Fibroblast of skin of right biceps (primary cell): ENCODE measurements around the gene BSX.
A peak's percentile ranks its signal among the peaks of the same experiment; 100 is the strongest.

Experiments
- DNase-seq: peaks from one replicate; pipeline ENCODE4 v3.0.0-alpha.2; 2013

The BSX gene

DNA sequence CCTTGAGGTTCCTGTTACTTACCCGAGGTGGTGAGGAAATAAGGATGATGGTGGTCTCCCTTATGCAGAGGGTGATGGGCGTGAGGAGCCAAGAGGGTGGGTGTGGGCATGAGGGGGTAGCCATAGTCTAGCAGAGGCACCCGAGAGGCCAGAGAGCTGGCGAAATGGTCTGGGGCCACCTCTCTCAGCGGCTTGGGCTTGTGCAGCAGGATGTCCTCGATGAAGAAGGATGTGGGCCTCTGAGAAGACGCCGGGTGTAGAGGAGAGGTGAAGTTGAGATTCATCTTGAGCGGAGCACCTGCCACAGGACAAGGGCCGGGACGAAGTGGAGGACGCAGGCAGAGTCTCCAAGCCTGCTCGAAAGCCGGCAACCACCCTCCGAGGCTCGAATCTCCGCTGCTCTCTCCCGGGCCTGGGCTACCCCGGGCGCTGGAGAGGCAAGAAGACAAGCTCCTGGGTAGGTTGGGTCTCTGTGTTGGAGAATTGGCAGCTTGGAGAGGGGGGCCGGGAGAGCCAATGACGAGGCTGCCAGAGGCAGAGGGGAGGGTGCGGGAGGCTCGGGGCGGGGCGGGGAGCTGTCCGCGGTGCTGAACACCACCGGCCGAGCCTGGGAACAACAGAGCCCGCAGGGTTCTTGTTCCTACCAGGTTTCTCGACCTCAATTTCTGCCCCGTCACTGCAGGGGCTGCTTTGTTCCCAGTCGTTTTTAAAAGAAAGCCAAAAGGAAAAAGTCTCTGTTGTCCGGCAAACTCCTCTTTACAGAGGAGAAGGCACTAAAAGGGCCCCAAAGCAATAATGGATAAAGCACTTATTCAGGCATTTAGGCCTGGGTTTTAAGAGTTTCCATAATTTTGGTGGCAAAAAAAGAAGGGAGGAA lies at the start of gene BSX:
BSX (minus strand) TSS at position 447 of the 877 bp plus-strand sequence; CDS start at position 284, 163 bp downstream.
- peak; percentile 57 for DNase-seq

DNA sequence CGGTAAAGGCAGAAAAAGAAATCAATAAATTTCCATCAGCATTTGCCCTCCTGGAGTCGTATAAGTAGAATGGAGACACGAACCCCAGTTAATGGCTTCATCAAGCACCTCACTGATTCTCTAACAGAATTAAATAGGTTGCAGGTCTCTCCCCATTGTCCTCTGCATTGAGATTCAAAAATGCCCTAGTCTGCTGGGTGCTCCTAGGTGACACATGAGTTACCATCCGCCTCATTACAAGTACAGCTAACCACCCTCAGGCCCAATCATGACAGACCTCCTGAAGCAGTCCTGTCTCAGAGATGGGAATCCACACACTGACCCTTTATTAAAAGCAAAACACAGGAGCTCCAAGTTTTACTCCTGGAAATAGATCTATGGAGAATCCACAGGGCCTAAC lies 48.9 kb upstream of the BSX start:
- no peak for DNase-seq

- DNase-seq, result peak; percentile 50
Observed at GRCh38 chr11:123020968-123021367, 39.3 kb upstream of the BSX start.

DNA sequence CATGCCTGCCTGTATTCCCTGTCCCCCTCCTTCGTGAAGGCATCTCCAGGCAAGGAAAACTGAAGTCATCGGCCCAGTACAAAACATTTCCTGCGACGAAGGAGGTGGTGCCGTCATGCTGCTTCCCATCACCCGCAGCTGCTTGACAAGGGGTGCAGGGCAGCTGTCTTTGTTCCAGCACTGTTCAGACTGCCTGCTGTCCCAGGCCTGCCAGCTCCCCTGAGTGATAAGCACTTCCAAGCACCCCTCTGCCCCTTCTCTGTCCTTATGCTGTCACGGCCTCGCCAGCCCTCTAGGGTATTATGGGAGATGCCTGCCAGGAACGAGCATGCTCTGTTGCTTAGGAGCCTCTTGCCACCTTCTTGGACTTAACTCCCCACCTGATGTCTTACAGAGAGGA lies 37.1 kb upstream of the BSX start:
- DNase-seq, result no peak

GRCh38 chr11:123011510-123011909 lies 29.9 kb upstream of the BSX start:
- no peak for DNase-seq

DNA sequence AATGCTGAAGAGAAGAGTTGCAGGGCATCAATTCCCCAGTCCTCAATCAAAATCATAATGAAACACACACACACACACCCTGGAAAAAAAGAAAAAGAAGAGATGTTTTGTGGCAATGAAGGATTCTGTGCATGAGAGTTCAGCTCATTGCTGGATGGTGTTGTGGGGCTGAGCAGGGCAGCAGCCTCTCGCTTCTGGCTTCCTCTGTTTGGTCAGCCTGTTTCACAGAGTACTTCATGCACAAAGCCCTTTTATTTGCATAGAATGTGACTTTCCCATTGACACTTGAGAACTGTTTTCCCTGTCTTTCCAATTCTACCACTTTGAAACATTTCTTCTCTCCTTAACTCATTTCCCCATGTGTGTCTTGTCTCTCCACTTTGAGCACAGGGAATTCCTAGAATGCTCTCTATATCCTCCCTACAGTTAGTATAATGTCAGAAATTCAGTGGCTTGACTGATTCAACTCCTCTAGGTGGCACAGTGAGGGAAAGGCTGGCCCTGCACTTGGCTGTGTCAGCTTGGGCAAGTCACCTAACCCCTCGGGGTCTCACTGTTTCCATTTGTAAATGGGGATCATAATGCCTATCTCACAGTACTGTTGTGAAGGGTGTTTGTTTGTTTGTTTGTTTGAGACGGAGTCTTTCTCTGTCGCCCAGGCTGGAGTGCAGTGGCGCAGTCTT lies 25.4 kb upstream of the BSX start:
- DNase-seq, result no peak

DNA sequence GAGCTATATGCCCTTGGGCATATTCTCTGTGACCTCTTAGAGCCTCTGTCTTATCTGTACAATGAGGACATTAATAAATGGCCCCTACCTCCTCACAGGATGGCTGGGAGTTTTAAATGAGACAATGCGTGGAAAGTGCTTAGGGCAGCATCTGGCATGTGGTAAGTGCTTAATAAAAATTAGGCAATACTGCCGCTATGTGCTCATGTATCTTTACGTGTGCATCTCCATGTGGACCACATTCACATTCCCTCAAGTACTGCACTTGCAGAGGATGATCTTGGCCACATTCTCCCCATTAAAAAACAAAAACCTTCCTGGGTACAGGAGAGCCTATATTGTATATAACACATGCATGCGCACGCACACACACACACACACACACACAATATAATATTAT lies 19.1 kb upstream of the BSX start:
- DNase-seq, result no peak

- DNase-seq, result peak; percentile 20
Observed at GRCh38 chr11:122998727-122999366, 17.2 kb upstream of the BSX start.

DNA sequence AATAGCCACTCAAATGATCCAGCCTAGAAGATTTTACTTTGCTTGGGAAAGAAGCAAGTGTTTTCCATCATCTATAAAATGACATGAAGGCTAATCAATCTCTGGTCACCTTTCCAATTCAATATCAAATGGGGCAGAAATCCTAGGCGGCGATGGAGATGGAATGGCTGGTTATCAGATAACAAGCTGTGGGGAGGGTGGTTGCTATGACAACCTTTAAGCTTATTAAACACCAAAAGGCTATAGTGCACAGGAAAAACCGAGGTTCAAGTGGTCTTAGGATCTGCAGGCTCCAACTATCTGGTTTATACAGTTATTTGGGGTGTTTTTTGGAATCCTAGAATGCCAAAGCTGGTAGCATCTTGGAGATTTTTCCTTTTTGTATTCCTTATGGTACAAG lies 13.9 kb upstream of the BSX start:
- no peak for DNase-seq

DNA sequence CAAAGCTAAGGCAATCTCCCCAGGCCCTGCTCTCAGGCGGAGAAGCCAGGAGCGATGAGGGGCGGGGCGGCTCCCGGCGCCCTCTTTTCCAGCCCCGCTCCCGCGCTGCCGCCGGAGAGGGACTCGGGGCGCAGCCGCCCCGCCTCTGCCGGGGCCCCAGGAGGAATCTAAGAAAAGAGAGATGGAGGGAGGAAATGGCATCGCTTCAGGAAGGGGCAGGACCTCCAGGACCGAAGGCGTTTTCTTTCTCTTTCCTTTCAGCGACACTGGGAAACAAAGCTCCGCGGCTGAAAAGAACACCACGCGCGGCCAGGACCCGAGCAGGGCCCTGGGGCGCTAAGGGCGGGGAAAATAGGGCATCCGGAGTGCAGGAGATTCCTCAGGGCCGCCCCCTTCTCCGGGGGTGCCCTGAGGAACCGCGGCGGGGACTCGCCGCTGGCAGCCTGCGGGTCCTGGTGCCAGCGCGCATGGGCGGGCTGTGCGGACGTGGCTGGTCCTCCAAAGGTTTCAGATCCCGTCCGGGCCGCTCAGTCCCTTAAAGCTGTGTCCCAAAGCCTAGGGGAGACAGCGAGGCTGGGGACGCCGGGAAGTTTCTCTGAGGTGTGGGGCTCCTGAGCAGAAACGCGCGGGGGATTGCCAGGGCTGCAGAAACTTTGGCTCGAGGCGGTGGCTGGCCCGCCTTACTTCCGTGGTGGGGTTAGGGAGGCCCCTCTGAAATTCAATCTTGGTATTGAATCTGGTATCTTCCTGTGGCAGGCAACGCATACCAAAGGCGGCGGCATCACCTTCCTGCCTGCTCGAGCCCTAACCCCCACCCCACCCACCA lies 2.8 kb upstream of the BSX start:
- DNase-seq, result no peak

DNA sequence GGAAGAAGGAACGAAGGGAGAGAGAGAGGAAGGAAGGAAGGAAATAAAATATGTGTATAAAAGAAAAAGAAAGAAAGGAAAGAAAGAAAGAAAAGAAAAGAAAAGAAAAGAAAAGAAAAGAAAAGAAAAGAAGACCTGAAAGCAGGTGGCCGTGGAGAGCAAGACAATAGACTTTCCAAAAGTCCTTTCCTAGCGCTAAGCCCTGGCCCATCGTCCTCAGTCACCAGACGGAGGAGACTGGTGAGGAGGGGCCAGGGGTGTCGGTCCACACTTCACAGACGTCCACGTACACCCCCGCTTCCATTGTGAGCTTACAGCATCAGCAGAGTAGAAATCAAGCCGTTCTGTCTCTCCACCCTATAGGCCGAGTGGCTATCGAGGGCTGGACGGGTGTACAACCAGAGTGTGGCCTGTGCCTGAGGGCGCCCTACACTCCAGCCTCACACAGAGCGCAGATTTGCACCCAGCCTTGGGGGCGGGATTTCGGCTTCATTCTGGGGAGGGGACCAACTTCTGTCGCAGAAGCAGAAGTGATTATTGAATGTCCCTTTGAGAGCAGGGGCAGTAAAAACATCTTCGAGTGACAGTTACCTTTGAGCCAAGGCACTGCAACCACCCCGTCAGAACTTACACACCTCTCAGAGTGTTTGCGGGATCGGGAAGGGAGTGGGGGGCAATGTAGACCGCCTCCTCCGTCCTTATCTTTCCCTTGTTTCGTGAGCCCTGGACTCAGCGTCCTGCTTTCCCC lies 2.0 kb upstream of the BSX start:
- DNase-seq, result no peak

DNA sequence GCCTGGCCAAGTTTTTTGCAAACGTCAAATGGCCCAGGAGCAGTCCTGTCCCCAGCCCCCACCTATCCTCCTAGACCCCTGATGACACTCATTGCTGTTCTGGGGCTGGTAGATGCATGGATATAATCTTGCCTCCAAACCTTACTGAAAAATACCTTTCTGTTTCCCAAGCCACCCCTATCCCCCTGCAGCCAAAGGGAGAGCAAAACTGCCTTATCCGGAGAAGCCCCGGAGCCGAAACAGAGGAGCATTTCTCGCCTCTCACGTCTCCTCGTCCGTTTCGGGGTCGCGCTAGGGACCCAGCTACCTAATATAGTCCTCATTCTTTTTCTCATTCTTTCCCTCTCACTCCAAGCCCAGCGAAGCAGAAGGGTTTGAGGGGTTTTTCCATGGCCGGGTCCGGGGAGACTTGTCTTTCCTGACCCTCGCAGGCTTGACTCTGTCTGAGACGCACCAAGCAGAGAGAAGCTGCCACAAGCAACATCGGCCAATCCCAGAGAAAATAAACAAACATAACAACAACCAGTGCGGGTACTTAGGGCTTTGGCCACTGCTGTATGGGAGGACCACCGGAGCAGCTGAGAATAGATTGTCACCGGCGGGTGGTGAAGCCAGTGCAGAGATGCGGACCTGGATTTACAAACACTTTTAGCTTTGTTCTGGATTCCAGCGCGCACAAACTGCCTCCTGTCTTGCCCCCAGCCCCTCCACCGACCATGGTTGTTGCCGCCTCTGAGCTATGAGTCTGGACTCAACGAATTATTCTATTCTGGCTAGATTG lies 1.6 kb downstream of the BSX start:
- no peak for DNase-seq

- DNase-seq, result no peak
Observed at GRCh38 chr11:122979103-122979814, 2.4 kb downstream of the BSX start.

- DNase-seq, result no peak
Observed at GRCh38 chr11:122978299-122978620, 3.4 kb downstream of the BSX start.

GRCh38 chr11:122977470-122978298 lies 4.0 kb downstream of the BSX start:
- no peak for DNase-seq

GRCh38 chr11:122976734-122977469 lies 4.7 kb downstream of the BSX start:
- no peak for DNase-seq

DNA sequence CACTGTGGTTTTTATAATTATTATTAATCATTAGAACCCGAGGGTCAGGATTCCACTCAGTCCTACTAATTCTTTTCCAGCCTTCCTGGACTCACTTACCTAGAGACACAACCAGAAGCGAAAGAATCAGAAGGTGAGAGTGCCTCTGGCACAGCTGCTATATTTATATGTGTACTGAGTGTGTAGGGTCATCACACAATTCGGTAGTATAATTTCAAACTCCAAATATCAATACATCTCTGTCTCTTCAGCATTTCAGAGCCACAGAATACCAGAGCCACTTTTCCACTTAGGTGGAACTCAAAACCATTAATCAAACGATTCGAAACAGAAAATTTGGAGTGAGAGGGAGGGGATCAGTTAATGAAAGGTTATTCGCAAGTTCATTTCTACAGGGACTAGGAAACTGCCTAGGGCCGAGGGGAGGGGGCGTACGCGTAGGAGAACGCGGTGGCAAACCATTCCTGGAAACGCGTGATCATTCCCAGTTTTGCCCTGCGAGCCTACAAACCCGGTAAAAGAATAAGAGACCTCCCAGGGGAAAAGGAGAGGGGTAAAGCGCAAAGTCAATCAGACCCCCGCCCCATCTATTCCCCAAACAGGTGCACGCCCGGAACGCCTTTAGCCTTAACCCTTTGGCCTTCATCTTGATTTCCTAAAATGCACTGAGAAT lies 5.4 kb downstream of the BSX start:
- no peak for DNase-seq

DNA sequence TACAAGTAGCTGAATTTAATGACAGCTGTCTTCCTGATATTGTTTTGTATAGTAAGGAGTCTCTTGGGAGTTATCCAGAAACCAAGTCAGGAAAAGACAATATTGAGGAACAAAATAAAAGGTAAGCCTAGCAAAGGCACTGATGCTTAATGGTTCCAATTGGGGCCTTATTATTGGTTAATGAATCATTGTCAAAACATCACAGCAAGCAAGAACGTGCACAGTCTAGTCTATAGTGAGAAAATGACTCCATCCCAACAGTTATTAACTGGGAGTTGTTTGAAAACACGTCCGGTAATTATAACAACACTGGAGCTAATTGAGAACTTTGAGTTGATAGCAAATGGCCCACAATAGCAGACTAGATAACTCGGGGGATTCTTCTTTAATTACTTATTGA lies 17.7 kb downstream of the BSX start:
- DNase-seq, result no peak

GRCh38 chr11:122954455-122954854 lies 27.2 kb downstream of the BSX start:
- no peak for DNase-seq
